K562 (cell line): ENCODE results near the gene FGFRL1. TPM values are rescaled to one million over a fixed set of nuclear protein-coding genes. Genes with fewer than 3 reads are reported as not detected.
A peak's percentile ranks its signal among the peaks of the same experiment; 100 is the strongest.

ENCODE experiments used
- CEBPZ ChIP-seq: fragments of 150-350 bp; IDR thresholded peaks from 2 replicates; pipeline ENCODE4 v1.6.1; 2014; ENCODE audit warnings: low read depth, mild to moderate bottlenecking, low read length, borderline replicate concordance
- ELK1 ChIP-seq: sonication (generic); formaldehyde crosslinking; IDR thresholded peaks from 2 replicates; pipeline ENCODE4 v1.8.1; 2022; ENCODE audit warnings: missing genetic modification reagents
- HDAC1 ChIP-seq, 2 experiments: fragments of 450-650 bp; IDR thresholded peaks; 2 replicates each; pipeline ENCODE4 v1.6.1; 2016 to 2017; ENCODE audit warnings: inconsistent platforms in 1 of 2, mild to moderate bottlenecking in 1 of 2, moderate library complexity in 1 of 2
- HNRNPH1 ChIP-seq: fragments of 200-400 bp; formaldehyde crosslinking; optimal IDR thresholded peaks from 2 replicates; pipeline ENCODE3; 2017; ENCODE audit warnings: low read depth, mild to moderate bottlenecking, low read length, moderate library complexity
- MEF2D ChIP-seq: conservative IDR thresholded peaks from 2 replicates; pipeline ENCODE4 v1.6.1; 2016; ENCODE audit warnings: low read depth, missing genetic modification characterization, missing compliant biosample characterization
- NFRKB ChIP-seq: fragments of 450-650 bp; IDR thresholded peaks from 2 replicates; pipeline ENCODE4 v1.6.1; 2016; ENCODE audit warnings: low read depth
- RNF219 ChIP-seq: fragments of 250-450 bp; sonication (Bioruptor Pico); IDR thresholded peaks from 2 replicates; pipeline ENCODE4 v1.5.0; 2022; ENCODE audit warnings: mild to moderate bottlenecking
- UBTF ChIP-seq, 2 experiments: IDR thresholded peaks; 2 replicates each; pipeline ENCODE4 v1.6.1; 2012; ENCODE audit warnings: improper control_type of control experiment in 2 of 2, low read depth in 2 of 2, low read length in 2 of 2, borderline replicate concordance in 1 of 2
- polyA plus RNA-seq, 8 experiments: library from polyadenylated mRNA; depleted of rRNA in 4 of 8; stranded (reverse) in 5 of 8; unstranded in 3 of 8; fragments of >200 nt; fragmentation: Nextera tagmentation in 2 of 8; fragmentation: Illumina TruSeq in 1 of 8; extraction: Ambion mirVana in 2 of 8; extraction: Trizol in 1 of 8; gene quantifications; 2 replicates each; pipeline versions ENCODE4 v1.2.1 to v1.2.3, GENCODE V29; 2011 to 2014; ENCODE audit warnings: inconsistent platforms in 1 of 8, missing spikeins in 1 of 8
- total RNA-seq, 7 experiments: library from RNA; depleted of rRNA in 6 of 7; stranded (reverse); fragments of >200 nt in 6 of 7; fragmentation: Illumina TruSeq in 2 of 7; extraction: Trizol in 2 of 7; gene quantifications; 2 replicates each; pipeline versions ENCODE4 v1.2.1 to v1.2.3, GENCODE V29; 2011 to 2021; ENCODE audit warnings: low replicate concordance in 1 of 7

Gene FGFRL1
- total and polyA plus RNA-seq, 9 of the 15 experiments (the other 6 are each of a cell fraction or from before 2014, with no cell fraction given) = 0.34 to 49.9 (median 14.6) TPM

- no peak for TF ChIP-seq RNF219 (CRISPR knock-in tag)
- TF ChIP-seq CEBPZ = no peak
- TF ChIP-seq HNRNPH1 = no peak
- TF ChIP-seq MEF2D = no peak
- TF ChIP-seq NFRKB = no peak
- TF ChIP-seq ELK1 (CRISPR knock-in tag) = no peak
- peak in 1 of 2 experiments; percentile 4; a peak in 1 of 4 replicates for TF ChIP-seq HDAC1 (IDR thresholded peaks at IDR 0.05)
- TF ChIP-seq UBTF (IDR thresholded peaks at IDR 0.05; ENCODE audit: borderline replicate concordance in 1 of 2, low read depth in 2 of 2, low read length in 2 of 2) = no peak
Measured at GRCh38 chr4:986879-987623, 24.4 kb upstream of the FGFRL1 start, which contains the start of gene IDUA (continued).
